Epithelial cell of proximal tubule (primary cell): ENCODE results near the gene SLC12A7. TPM values are rescaled to one million over a fixed set of nuclear protein-coding genes. Genes with fewer than 3 reads are reported as not detected.

Source experiments
- DNase-seq: peaks from one replicate; pipeline ENCODE4 v3.0.0-alpha.2; 2011; ENCODE audit warnings: low read depth
- H3K4me3 ChIP-seq: 2 replicates; pipeline ENCODE4 v1.5.1; 2011; ENCODE audit warnings: low read depth, mild to moderate bottlenecking, low read length
- CTCF ChIP-seq: conservative IDR thresholded peaks from 2 replicates; pipeline ENCODE4 v1.5.1; 2012; ENCODE audit warnings: low read depth, mild to moderate bottlenecking, low read length
- total RNA-seq: library from RNA; depleted of rRNA; stranded (reverse); fragments of >200 nt; gene quantifications from 2 replicates; pipeline ENCODE4 v1.2.3, GENCODE V29; 2015

SLC12A7 gene
- total RNA-seq, 1 donor from 2014 or later = 32.8 TPM

GRCh38 chr5:1005904-1006655 lies 105.8 kb downstream of the SLC12A7 start:
- DNase-seq = no peak
- TF ChIP-seq CTCF = no peak
- H3K4me3 ChIP-seq = no peak overlapping the region

DNA sequence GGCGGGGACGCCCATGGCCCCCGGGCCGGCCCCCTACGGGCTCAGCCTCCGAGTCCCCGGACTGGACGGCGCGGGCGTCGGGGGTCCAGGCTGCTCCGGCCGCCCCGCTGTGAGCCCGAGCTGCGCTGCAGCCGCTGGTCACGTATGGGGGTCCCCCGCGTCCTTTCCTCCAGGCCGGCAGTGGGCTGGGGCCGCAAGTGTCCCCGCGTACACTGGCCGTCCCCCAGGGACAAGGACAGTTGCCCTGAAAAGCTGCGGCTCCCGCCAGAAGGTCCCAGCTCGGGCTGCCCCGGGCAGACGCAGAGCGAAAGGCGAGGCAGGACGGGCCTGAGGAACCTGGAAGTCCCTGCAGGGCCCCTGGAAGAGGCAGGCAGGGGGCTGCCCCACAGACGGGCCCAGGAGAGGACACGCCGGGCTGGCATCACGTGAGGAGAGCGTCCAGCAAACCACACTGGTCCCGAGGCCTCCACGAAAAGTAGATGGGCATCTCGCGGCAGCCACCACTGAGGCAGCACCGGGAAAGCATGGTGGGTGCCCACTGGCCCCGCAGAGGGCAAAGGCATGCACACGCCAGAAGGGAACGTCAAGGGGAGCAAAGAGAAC lies 106.5 kb downstream of the SLC12A7 start:
- no peak for TF ChIP-seq CTCF
- no peak for DNase-seq
- H3K4me3 ChIP-seq = peak overlapping the region; percentile 49

- TF ChIP-seq CTCF = peak; percentile 45
- no peak for DNase-seq
- peak overlapping the region; percentile 49 for H3K4me3 ChIP-seq
Observed at GRCh38 chr5:1004461-1005248, 107.2 kb downstream of the SLC12A7 start.

DNA sequence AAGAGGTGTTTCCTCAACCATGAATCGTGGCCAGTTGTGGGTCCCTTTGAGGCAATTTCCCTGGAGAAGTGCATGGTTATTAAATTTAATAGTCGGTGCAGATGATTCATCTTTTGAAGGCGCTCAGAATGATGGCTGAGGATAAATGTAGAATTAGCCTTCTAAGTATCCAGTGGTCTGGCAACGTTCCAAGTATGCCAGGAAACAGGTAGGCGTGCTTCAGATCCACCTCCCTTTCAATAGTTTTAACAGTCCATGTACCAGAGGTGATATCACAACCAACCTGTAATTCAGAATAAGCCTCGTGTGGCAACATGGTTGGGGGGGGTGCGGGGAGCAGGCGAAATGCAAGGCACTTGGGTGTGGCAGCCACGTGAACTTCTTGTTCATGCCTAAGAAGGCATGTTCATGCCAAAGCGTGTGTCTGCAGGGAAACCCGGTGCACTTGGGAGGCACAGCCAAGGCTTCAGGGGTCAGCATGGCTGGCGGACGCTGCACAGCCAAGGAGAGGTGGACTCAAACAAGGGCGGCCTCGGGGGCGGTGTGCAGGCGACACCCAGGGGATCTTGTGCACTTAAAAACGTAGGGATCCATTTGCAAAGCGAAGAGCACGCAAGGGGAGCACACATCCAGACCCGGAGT lies 108.4 kb downstream of the SLC12A7 start:
- DNase-seq = no peak
- H3K4me3 ChIP-seq = no peak overlapping the region
- no peak for TF ChIP-seq CTCF

- TF ChIP-seq CTCF = no peak
- H3K4me3 ChIP-seq = no peak overlapping the region
- DNase-seq = no peak
Observed at GRCh38 chr5:1002836-1003235, 109.0 kb downstream of the SLC12A7 start.

GRCh38 chr5:1002271-1002546 lies 109.7 kb downstream of the SLC12A7 start:
- no peak overlapping the region for H3K4me3 ChIP-seq
- TF ChIP-seq CTCF = no peak
- DNase-seq = no peak
